SK-N-SH (cell line): ENCODE measurements around the gene LEKR1. TPM values are rescaled to one million over a fixed set of nuclear protein-coding genes. Genes with fewer than 3 reads are reported as not detected.

Experiments
- CTCF ChIA-PET: fragments of 300-600, 350-600 bp; formaldehyde crosslinking; extraction: SDS; loops from one replicate; lab custom pipeline; 2021; lab: Yijun Ruan, JAX
- POLR2A ChIA-PET: fragments of 350-600 bp; sonication (Branson Sonifier 250); formaldehyde crosslinking; extraction: SDS; loops from one replicate; lab custom pipeline; 2020; ENCODE audit warnings: antibody characterized with exemption, inconsistent platforms; lab: Yijun Ruan, JAX
- DNase-seq: peaks from one replicate; pipeline ENCODE4 v3.0.0; 2012
- H2AFZ ChIP-seq: fragments of 200-600 bp; sonication (generic); 2 replicates; pipeline ENCODE4 v1.8.1; 2016; ENCODE audit warnings: antibody characterized with exemption, mild to moderate bottlenecking, low read depth
- H3F3A ChIP-seq: fragments of 200-600 bp; sonication (generic); replicated peaks from 2 replicates; pipeline ENCODE3; 2016; ENCODE audit warnings: antibody characterized with exemption, mild to moderate bottlenecking; ENCODE audit not compliant: insufficient read depth
- H3K27ac ChIP-seq, 2 experiments: fragments of 200-500 bp in 1 of 2; fragments of 200-600 bp in 1 of 2; sonication (Bioruptor generic) in 1 of 2; sonication (generic), shearing (Covaris generic) in 1 of 2; 2 replicates each; pipeline versions ENCODE4 v1.5.1 to v1.6.1; 2014 to 2016; ENCODE audit warnings: low read depth in 2 of 2, inconsistent platforms in 1 of 2, low read length in 1 of 2, mild to moderate bottlenecking in 1 of 2, mixed read lengths in 1 of 2
- H3K27me3 ChIP-seq: fragments of 200-600 bp; sonication (generic), shearing (Covaris generic); 2 replicates; pipeline ENCODE4 v1.6.1; 2016; ENCODE audit warnings: mixed run types; ENCODE audit not compliant: insufficient read depth
- H3K36me3 ChIP-seq, 2 experiments: fragments of 200-500 bp in 1 of 2; fragments of 200-600 bp in 1 of 2; sonication (Bioruptor generic) in 1 of 2; sonication (generic) in 1 of 2; replicated peaks in 1 of 2; 2 replicates each; pipeline versions ENCODE3 to v1.5.1; 2014 to 2016; ENCODE audit warnings: low read length in 1 of 2, mild to moderate bottlenecking in 1 of 2; ENCODE audit not compliant: insufficient read depth in 2 of 2, control insufficient read depth in 1 of 2
- H3K4me1 ChIP-seq, 2 experiments: fragments of 200-500 bp in 1 of 2; fragments of 200-600 bp in 1 of 2; sonication (Bioruptor generic) in 1 of 2; sonication (generic), shearing (Covaris generic) in 1 of 2; 2 replicates each; pipeline versions ENCODE4 v1.5.1 to v1.6.1; 2014 to 2016; ENCODE audit warnings: low read depth in 1 of 2, low read length in 1 of 2, mixed run types in 1 of 2; ENCODE audit not compliant: insufficient read depth in 2 of 2, control insufficient read depth in 1 of 2
- H3K4me2 ChIP-seq: fragments of 200-600 bp; sonication (generic), shearing (Covaris generic); 2 replicates; pipeline ENCODE4 v1.6.1; 2017; ENCODE audit warnings: mixed run types
- H3K4me3 ChIP-seq, 2 experiments: fragments of 200-500 bp in 1 of 2; fragments of 200-600 bp in 1 of 2; sonication (Bioruptor generic) in 1 of 2; sonication (generic), shearing (Covaris generic) in 1 of 2; 2 replicates each; pipeline versions ENCODE4 v1.5.1 to v1.8.1; 2014 to 2016; ENCODE audit warnings: low read depth in 2 of 2, inconsistent platforms in 1 of 2, low read length in 1 of 2, mild to moderate bottlenecking in 1 of 2, mixed read lengths in 1 of 2, moderate library complexity in 1 of 2
- H3K79me2 ChIP-seq: fragments of 200-600 bp; sonication (generic); 2 replicates; pipeline ENCODE4 v1.8.1; 2017; ENCODE audit warnings: mild to moderate bottlenecking; ENCODE audit not compliant: insufficient read depth
- H3K9ac ChIP-seq: fragments of 200-600 bp; sonication (generic); 2 replicates; pipeline ENCODE4 v1.6.1; 2017; ENCODE audit warnings: mixed run types
- H3K9me2 ChIP-seq: fragments of 200-600 bp; sonication (generic); 2 replicates; pipeline ENCODE4 v1.6.1; 2017; ENCODE audit warnings: mixed run types
- H3K9me3 ChIP-seq: fragments of 200-600 bp; sonication (generic); 2 replicates; pipeline ENCODE4 v1.6.1; 2017; ENCODE audit warnings: mixed run types, mild to moderate bottlenecking, moderate library complexity
- H4K20me1 ChIP-seq: fragments of 200-600 bp; sonication (generic); 2 replicates; pipeline ENCODE4 v1.6.1; 2017; ENCODE audit warnings: mild to moderate bottlenecking, mixed run types; ENCODE audit not compliant: insufficient read depth
- ELF1 ChIP-seq: IDR thresholded peaks from 2 replicates; pipeline ENCODE4 v1.4.0; 2012
- EP300 ChIP-seq, 2 experiments: IDR thresholded peaks; 2 replicates each; pipeline versions ENCODE4 v1.4.0 to v1.6.1; 2012; ENCODE audit warnings: borderline replicate concordance in 1 of 2, low read depth in 1 of 2, low read length in 1 of 2
- EZH2phosphoT487 ChIP-seq: fragments of 200-600 bp; sonication (generic); IDR thresholded peaks from 2 replicates; pipeline ENCODE4 v1.6.1; 2017; ENCODE audit warnings: low read depth, mixed run types, mild to moderate bottlenecking, antibody characterized with exemption, moderate library complexity, borderline replicate concordance
- FOSL2 ChIP-seq: IDR thresholded peaks from 2 replicates; pipeline ENCODE4 v1.4.0; 2012; ENCODE audit warnings: low read depth, mild to moderate bottlenecking, moderate library complexity, borderline replicate concordance
- FOXJ3 ChIP-seq: sonication (generic); formaldehyde crosslinking; IDR thresholded peaks from 2 replicates; pipeline ENCODE4 v1.5.1; 2020; ENCODE audit warnings: mild to moderate bottlenecking, missing genetic modification reagents
- FOXM1 ChIP-seq: IDR thresholded peaks from 2 replicates; pipeline ENCODE4 v1.4.0; 2012; ENCODE audit warnings: low read depth, mild to moderate bottlenecking
- GATA2 ChIP-seq: sonication (generic); formaldehyde crosslinking; IDR thresholded peaks from 2 replicates; pipeline ENCODE4 v1.5.0; 2020; ENCODE audit warnings: mild to moderate bottlenecking, missing genetic modification reagents
- JUND ChIP-seq: IDR thresholded peaks from 2 replicates; pipeline ENCODE4 v1.4.0; 2012
- MAX ChIP-seq: IDR thresholded peaks from 2 replicates; pipeline ENCODE4 v1.4.0; 2012; ENCODE audit warnings: low read depth
- MXI1 ChIP-seq: IDR thresholded peaks from 2 replicates; pipeline ENCODE4 v1.6.1; 2012; ENCODE audit warnings: mild to moderate bottlenecking, low read depth, low read length, improper control_type of control experiment
- NFIC ChIP-seq: IDR thresholded peaks from 2 replicates; pipeline ENCODE4 v1.4.0; 2012; ENCODE audit warnings: borderline replicate concordance
- POLR2AphosphoS5 ChIP-seq: IDR thresholded peaks from 2 replicates; pipeline ENCODE4 v1.6.1; 2012; ENCODE audit warnings: low read depth, low read length
- RAD21 ChIP-seq: IDR thresholded peaks from 2 replicates; pipeline ENCODE4 v1.6.1; 2012; ENCODE audit warnings: mild to moderate bottlenecking, low read length
- RFX5 ChIP-seq: IDR thresholded peaks from 2 replicates; pipeline ENCODE4 v1.6.1; 2012; ENCODE audit warnings: mild to moderate bottlenecking, improper control_type of control experiment, low read length
- SMC3 ChIP-seq: IDR thresholded peaks from 2 replicates; pipeline ENCODE4 v1.6.1; 2012; ENCODE audit warnings: low read depth, low read length, improper control_type of control experiment
- TCF12 ChIP-seq: IDR thresholded peaks from 2 replicates; pipeline ENCODE4 v1.4.0; 2012
- TEAD4 ChIP-seq: IDR thresholded peaks from 2 replicates; pipeline ENCODE4 v1.4.0; 2012; ENCODE audit warnings: mild to moderate bottlenecking, borderline replicate concordance; ENCODE audit not compliant: insufficient read depth
- USF1 ChIP-seq: IDR thresholded peaks from 2 replicates; pipeline ENCODE4 v1.4.0; 2012; ENCODE audit warnings: low read depth, borderline replicate concordance
- USF2 ChIP-seq: fragments of 150-350 bp; IDR thresholded peaks from 2 replicates; pipeline ENCODE4 v1.6.1; 2017; ENCODE audit warnings: antibody characterized with exemption, low read length, low read depth, borderline replicate concordance
- YY1 ChIP-seq: IDR thresholded peaks from 2 replicates; pipeline ENCODE4 v1.4.0; 2012; ENCODE audit warnings: low read depth, mild to moderate bottlenecking
- ZBTB33 ChIP-seq: IDR thresholded peaks from 2 replicates; pipeline ENCODE4 v1.4.0; 2012; ENCODE audit warnings: low read depth, borderline replicate concordance
- WGBS: methylation state at CpG from one replicate; pipeline ENCODE4 v1.1.6; 2017; ENCODE audit warnings: low lambda C conversion rate; 5-methylcytosine and 5-hydroxymethylcytosine counted together
- polyA plus RNA-seq, 3 experiments: library from polyadenylated mRNA; depleted of rRNA; stranded (reverse); fragments of >200 nt; gene quantifications; 2 replicates each; pipeline ENCODE4 v1.2.3, GENCODE V29; 2012

Gene LEKR1
- polyA plus RNA-seq, 1 of the 3 experiments (the other 2 are of a cell fraction) = 0.30 TPM

- H3K27me3 ChIP-seq = no peaks in the 10 kb centered on the region; the same call in 1 of the 2 replicates
- TF ChIP-seq POLR2AphosphoS5 = no peak
- no peak for TF ChIP-seq RAD21
- TF ChIP-seq USF1 = no peak
- no peak for TF ChIP-seq ELF1
- TF ChIP-seq USF2 = no peak
- no peak for TF ChIP-seq MAX
- no peak for TF ChIP-seq RFX5
- no peak for TF ChIP-seq SMC3
- TF ChIP-seq TEAD4 = no peak
- TF ChIP-seq JUND = no peak
- no peak for TF ChIP-seq FOXJ3
- no peak for TF ChIP-seq GATA2 (CRISPR knock-in tag)
- no peak for TF ChIP-seq NFIC
- TF ChIP-seq, all 33 proteins: peak for 0
- Histone ChIP-seq H3K36me3 (no peaks in the 10 kb centered on the region), H3K79me2 (no peaks in the 10 kb centered on the region), H3K9me3 (no peaks in the 10 kb centered on the region), H3K27ac (no peak overlapping the region), H3K9me2 (no peaks in the 10 kb centered on the region), H3F3A (no peaks in the 10 kb centered on the region), H2AFZ (no peak overlapping the region), H3K4me2 (no peak overlapping the region), H3K4me1 (no peaks in the 10 kb centered on the region), H3K4me3 (no peak overlapping the region), H4K20me1 (no peaks in the 10 kb centered on the region), H3K9ac (no peak overlapping the region)
- ChIA-PET POLR2A (no interaction called here), CTCF (interaction anchor here (1.3 kb wide), 1 partner anchor 27 kb away, joined by 3 read pairs; no protein-coding TSS in a partner anchor)
- WGBS = 60% methylated on average over 1 of the region's 1 CpG
- no peak for DNase-seq
These were observed 220.4 kb downstream of the LEKR1 start for GRCh38 chr3:157046520-157046919.

- ChIA-PET POLR2A (no interaction called here), CTCF (no interaction called here)
- no peaks in the 10 kb centered on the region for H3K9me3 ChIP-seq
These were observed 224.9 kb downstream of the LEKR1 start for GRCh38 chr3:157051055-157051454.

More at GRCh38 chr3:157051055-157051454, 224.9 kb downstream of the LEKR1 start:
- H3K9ac ChIP-seq = no peak overlapping the region
- no peaks in the 10 kb centered on the region for H3K9me2 ChIP-seq
- no peaks in the 10 kb centered on the region for H3K79me2 ChIP-seq
- no peaks in the 10 kb centered on the region for H3K27me3 ChIP-seq
- H3K36me3 ChIP-seq = no peaks in the 10 kb centered on the region
- H3K27ac ChIP-seq = no peak overlapping the region
- H3F3A ChIP-seq = no peaks in the 10 kb centered on the region
- 53% methylated on average over 3 of the region's 3 CpGs for WGBS
- H3K4me3 ChIP-seq = no peak overlapping the region
- no peak overlapping the region for H2AFZ ChIP-seq
- H3K4me1 ChIP-seq = no peaks in the 10 kb centered on the region
- no peak overlapping the region for H3K4me2 ChIP-seq
- no peak for DNase-seq
- H4K20me1 ChIP-seq = no peaks in the 10 kb centered on the region
- TF ChIP-seq USF2 = no peak
- no peak for TF ChIP-seq MXI1
- no peak for TF ChIP-seq EZH2phosphoT487
- TF ChIP-seq NFIC = no peak
- no peak for TF ChIP-seq FOSL2
- no peak for TF ChIP-seq TCF12
- TF ChIP-seq FOXM1 = no peak
- no peak for TF ChIP-seq ZBTB33
- no peak for TF ChIP-seq YY1
- no peak for TF ChIP-seq SMC3
- TF ChIP-seq POLR2AphosphoS5 = no peak
- no peak for TF ChIP-seq ELF1
- TF ChIP-seq EP300 (IDR thresholded peaks at IDR 0.05; ENCODE audit: borderline replicate concordance in 1 of 2, low read depth in 1 of 2, low read length in 1 of 2) = no peak
